Dedifferentiated amniotic fluid mesenchymal stem cell (primary cell): ENCODE data around the gene FSTL5.

Source experiments
- DNase-seq: peaks from one replicate; pipeline ENCODE4 v3.0.0-alpha.2; 2016; ENCODE audit errors: extremely low spot score

The FSTL5 gene

GRCh38 chr4:161583549-161583948 is 580.3 kb downstream of the FSTL5 start:
- no peak for DNase-seq

- DNase-seq: peak; percentile 36
Observed at GRCh38 chr4:161581262-161582230, 582.3 kb downstream of the FSTL5 start.

GRCh38 chr4:161577579-161578301 is 586.1 kb downstream of the FSTL5 start:
- DNase-seq: peak; percentile 76

- DNase-seq: no peak
Observed at GRCh38 chr4:161573836-161574235, 590.0 kb downstream of the FSTL5 start.

GRCh38 chr4:161564230-161564834 is 599.5 kb downstream of the FSTL5 start:
- no peak for DNase-seq

GRCh38 chr4:161555689-161556660 is 607.8 kb downstream of the FSTL5 start:
- peak; percentile 66 for DNase-seq

- DNase-seq: peak; percentile 36
Observed at GRCh38 chr4:161554372-161554990, 609.3 kb downstream of the FSTL5 start.

- no peak for DNase-seq
Observed at GRCh38 chr4:161546902-161547301, 616.9 kb downstream of the FSTL5 start.

- DNase-seq: no peak
Observed at GRCh38 chr4:161540265-161540664, 623.5 kb downstream of the FSTL5 start.

GRCh38 chr4:161538941-161539340 is 624.9 kb downstream of the FSTL5 start:
- DNase-seq: no peak

- DNase-seq: no peak
Observed at GRCh38 chr4:161530710-161531109, 633.1 kb downstream of the FSTL5 start.

- DNase-seq: no peak
Observed at GRCh38 chr4:161525121-161525520, 638.7 kb downstream of the FSTL5 start.

GRCh38 chr4:161522031-161522430 is 641.8 kb downstream of the FSTL5 start:
- DNase-seq: no peak

- DNase-seq: no peak
Observed at GRCh38 chr4:161519611-161520010, 644.2 kb downstream of the FSTL5 start.

GRCh38 chr4:161517941-161518340 is 645.9 kb downstream of the FSTL5 start:
- DNase-seq: no peak

GRCh38 chr4:161505141-161505540 is 658.7 kb downstream of the FSTL5 start:
- DNase-seq: no peak

GRCh38 chr4:161498155-161498554 is 665.6 kb downstream of the FSTL5 start:
- DNase-seq: no peak

- DNase-seq: no peak
Observed at GRCh38 chr4:161486461-161486860, 677.3 kb downstream of the FSTL5 start.

- no peak for DNase-seq
Observed at GRCh38 chr4:161466316-161466715, 697.5 kb downstream of the FSTL5 start.

GRCh38 chr4:161463436-161463835 is 700.4 kb downstream of the FSTL5 start:
- DNase-seq: no peak

- DNase-seq: no peak
Observed at GRCh38 chr4:161457906-161458305, 705.9 kb downstream of the FSTL5 start.
